Measurements from ENCODE around the gene NFX1.
"Not testable (repeated sequence)": the region's sequence is repeated elsewhere in the genome, so short reads cannot be mapped to it uniquely, and the experiment has no call there.

DNA sequence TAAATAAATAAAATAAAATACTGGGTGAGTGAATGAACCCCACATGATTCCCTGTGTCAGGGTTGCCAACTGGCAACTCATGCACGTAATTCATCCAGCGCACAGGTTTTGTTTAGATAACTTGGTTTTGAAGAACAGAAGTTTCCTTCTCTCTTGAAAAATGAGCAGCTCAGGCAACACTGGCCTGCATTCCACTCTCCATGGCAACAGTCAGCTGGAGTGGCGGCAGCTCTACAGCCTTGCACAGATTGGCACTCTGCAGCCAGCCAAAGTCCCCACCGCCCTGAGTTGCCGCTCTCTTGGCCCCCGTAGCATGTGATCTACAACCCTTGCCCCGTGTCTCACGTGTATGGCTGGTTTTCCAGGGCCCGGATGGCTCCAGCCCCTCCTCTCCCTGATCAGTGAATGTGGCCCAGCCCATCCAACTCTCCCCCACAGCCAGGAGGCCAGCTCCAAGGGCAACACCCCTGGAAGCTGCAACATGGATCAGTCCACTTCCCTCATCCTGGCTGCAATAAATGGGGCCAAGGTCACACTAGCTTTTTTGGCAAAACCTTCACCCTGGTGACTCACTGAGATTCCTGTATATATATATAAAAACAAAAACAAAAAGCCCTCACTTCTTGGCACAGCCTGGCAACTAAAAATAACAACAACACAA is 100.9 kb downstream of the NFX1 start:
- TF ChIP-seq CTCF (IDR thresholded peaks at IDR 0.05; ENCODE audit: insufficient read depth, low read length); POLR2AphosphoS5 (IDR thresholded peaks at IDR 0.05; ENCODE audit: low read depth); REST (IDR thresholded peaks at IDR 0.05; ENCODE audit: insufficient replicate concordance, low read depth); SPI1 (IDR thresholded peaks at IDR 0.05; ENCODE audit: borderline replicate concordance, low read depth): not testable (repeated sequence)

All from HL-60 (cell line).